ENCODE measurements around the gene MRGPRG. TPM values are rescaled to one million over a fixed set of nuclear protein-coding genes. Genes with fewer than 3 reads are reported as not detected.
"Not testable (repeated sequence)": the region's sequence is repeated elsewhere in the genome, so short reads cannot be mapped to it uniquely, and the experiment has no call there.

The MRGPRG gene, protein sequence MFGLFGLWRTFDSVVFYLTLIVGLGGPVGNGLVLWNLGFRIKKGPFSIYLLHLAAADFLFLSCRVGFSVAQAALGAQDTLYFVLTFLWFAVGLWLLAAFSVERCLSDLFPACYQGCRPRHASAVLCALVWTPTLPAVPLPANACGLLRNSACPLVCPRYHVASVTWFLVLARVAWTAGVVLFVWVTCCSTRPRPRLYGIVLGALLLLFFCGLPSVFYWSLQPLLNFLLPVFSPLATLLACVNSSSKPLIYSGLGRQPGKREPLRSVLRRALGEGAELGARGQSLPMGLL
- total RNA-seq: not detected

DNA sequence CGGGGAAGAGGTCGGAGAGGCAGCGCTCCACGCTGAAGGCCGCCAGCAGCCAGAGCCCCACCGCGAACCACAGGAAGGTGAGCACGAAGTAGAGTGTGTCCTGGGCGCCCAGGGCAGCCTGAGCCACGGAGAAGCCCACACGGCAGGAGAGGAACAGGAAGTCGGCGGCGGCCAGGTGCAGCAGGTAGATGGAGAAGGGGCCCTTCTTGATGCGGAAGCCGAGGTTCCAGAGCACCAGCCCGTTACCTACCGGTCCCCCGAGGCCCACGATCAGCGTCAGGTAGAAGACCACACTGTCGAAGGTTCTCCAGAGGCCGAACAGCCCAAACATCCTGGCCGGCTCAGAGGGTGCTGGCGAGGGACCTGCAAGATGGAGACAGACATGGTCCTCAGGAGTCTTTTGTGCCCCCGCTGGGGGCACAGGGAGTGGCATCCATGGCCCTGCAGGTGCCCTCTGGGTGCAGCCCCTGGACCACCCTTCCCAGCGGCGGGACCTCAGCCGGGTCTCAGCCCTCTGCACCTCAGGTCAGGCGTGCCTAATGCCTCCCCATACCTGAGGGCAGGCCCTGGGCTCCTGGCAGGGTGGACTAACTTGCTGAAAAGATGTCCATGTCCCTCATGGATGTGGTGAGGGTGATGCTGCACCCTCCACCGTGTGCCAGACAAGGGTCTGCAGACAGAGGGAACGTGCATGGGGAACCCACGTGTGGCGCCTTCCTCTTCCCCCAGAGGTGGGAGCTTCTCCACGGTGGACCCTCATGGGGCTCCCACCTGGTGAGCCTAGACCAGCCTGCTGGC lies at the start of gene MRGPRG:
Gene MRGPRG (minus strand): TSS at position 331 of the 798 bp plus-strand sequence. CDS start 0 bp downstream, at position 331.
- Histone ChIP-seq H3K27me3 (no peaks in the 10 kb centered on the region), H3K9me3 (no peaks in the 10 kb centered on the region), H3K36me3 (no peaks in the 10 kb centered on the region), H3K4me1 (no peaks in the 10 kb centered on the region), H3K27ac (no peak within 1 kb of the TSS), H3K4me3 (no peak within 1 kb of the TSS)
- TF ChIP-seq, protein P1, sequence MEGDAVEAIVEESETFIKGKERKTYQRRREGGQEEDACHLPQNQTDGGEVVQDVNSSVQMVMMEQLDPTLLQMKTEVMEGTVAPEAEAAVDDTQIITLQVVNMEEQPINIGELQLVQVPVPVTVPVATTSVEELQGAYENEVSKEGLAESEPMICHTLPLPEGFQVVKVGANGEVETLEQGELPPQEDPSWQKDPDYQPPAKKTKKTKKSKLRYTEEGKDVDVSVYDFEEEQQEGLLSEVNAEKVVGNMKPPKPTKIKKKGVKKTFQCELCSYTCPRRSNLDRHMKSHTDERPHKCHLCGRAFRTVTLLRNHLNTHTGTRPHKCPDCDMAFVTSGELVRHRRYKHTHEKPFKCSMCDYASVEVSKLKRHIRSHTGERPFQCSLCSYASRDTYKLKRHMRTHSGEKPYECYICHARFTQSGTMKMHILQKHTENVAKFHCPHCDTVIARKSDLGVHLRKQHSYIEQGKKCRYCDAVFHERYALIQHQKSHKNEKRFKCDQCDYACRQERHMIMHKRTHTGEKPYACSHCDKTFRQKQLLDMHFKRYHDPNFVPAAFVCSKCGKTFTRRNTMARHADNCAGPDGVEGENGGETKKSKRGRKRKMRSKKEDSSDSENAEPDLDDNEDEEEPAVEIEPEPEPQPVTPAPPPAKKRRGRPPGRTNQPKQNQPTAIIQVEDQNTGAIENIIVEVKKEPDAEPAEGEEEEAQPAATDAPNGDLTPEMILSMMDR (IDR thresholded peaks at IDR 0.05): no peak
- no peak for DNase-seq (ENCODE audit: low spot score)

DNA sequence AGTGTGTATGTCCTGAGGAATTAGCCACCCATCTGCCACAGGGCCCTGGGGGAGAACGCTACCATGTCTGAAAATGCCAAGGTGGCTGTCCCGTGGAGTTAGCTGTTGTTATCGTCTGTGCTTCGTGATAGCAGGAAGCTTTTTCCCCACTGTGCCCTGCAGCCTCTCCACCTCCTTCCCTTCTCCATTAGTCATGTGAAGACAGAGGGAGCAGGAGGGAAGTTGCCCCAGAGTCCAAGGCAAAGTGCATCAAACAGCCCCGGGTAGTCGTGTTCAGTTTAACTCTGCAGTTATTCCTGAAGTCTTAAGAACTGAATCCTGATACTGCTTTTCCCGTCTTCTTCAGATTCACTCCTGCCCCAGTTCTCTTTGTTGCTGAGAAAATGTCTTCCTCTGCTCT lies 43.9 kb upstream of the MRGPRG start:
- H3K4me3 ChIP-seq; H3K36me3 ChIP-seq; H3K27ac ChIP-seq; H3K27me3 ChIP-seq; H3K4me1 ChIP-seq; DNase-seq (ENCODE audit: low spot score); H3K9me3 ChIP-seq: not testable (repeated sequence)

DNA sequence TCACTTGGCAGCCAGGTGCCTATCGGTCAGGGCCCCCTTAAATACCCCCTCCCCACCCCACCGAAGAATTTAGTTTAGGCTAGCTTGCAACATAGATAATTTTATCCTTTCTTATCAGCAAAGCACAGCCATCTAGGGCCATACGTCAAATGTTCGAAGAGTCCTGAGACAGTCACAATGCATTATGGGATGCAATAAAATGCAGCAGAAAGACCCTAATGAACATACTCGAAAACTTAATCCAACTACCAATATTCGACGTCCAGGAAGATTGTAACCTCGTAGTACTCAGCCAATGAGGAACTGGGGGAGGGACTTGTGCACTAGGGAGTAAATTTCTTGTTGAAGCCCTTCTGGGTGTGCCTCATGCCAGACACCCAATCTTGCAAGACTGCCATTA lies 43.2 kb upstream of the MRGPRG start:
- not testable (repeated sequence) for H3K9me3 ChIP-seq; H3K27me3 ChIP-seq; H3K36me3 ChIP-seq; DNase-seq (ENCODE audit: low spot score); H3K27ac ChIP-seq; H3K4me1 ChIP-seq; H3K4me3 ChIP-seq

DNA sequence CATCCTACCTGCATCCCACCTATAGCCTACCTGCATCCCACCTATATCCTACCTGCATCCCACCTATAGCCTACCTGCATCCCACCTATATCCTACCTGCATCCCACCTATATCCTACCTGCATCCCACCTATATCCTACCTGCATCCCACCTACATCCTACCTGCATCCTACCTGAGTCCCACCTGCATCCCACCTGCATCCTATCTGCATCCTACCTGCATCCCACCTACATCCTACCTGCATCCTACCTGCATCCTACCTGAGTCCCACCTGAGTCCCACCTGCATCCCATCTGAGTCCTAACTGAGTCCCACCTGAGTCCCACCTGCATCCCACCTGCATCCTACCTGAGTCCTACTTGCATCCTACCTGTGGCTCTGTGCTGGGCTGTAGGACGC lies 38.9 kb upstream of the MRGPRG start:
- H3K36me3 ChIP-seq; H3K9me3 ChIP-seq; H3K4me1 ChIP-seq; H3K27me3 ChIP-seq; H3K27ac ChIP-seq; DNase-seq (ENCODE audit: low spot score); H3K4me3 ChIP-seq: not testable (repeated sequence)

DNA sequence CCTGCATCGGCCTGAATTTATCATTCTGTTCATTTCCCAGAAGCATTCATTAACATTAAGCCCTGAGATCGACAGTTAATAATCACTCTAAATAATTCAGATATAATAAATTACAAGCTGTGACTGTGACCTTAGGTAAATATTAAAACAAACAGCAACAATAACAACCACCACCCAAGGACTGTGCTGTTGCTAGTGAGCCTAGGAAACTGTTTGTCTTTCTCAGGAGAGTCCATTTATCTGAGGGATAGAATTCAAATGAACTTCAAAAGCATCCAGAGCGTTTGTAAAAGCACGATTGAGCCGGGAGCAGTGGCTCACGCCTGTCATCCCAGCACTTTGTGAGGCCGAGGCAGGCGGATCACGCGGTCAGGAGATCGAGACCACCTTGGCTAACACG lies 36.6 kb upstream of the MRGPRG start:
- H3K27me3 ChIP-seq; H3K4me1 ChIP-seq; H3K9me3 ChIP-seq; H3K27ac ChIP-seq; H3K4me3 ChIP-seq; DNase-seq (ENCODE audit: low spot score); H3K36me3 ChIP-seq: not testable (repeated sequence)

DNA sequence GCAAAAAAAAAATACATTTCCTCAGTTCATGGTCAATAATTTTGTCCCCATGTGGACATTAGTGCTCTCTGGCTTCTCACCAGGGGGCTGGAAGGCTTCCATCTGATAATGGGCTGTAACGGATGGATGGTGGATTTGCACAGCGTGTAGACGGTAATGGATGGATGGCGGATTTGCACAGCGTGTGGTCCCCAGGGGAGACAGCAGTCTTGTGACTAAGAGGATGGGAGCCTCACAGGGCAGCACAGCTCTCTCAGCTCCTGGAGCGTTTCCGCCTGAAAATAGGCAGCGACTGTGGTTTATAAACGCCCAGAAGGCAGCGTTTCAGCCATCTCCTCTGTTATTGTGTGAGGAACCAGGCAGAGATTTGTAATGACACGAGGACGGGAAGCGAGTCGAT lies 36.2 kb upstream of the MRGPRG start:
- not testable (repeated sequence) for H3K4me3 ChIP-seq; H3K27ac ChIP-seq; H3K36me3 ChIP-seq; H3K4me1 ChIP-seq; H3K9me3 ChIP-seq; H3K27me3 ChIP-seq; DNase-seq (ENCODE audit: low spot score)

DNA sequence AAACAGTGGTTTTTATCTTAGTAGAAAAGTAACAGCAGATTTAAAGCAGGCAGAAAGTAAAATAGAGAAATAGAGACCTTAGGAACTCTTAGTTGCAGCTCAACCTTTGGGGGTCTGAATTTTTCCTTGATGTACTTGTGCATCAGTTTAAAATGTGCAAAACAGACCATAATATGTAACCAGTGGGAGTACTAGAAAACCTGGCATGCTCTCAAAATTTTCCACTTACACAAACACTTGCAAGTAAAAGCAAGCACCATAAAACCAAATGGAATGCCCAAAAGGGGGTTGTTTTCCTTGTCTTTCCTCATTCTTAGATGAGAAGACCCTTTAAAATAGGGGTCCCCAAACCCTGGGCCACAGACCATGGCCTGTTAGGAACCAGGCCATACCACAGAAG lies 26.5 kb upstream of the MRGPRG start:
- no peaks in the 10 kb centered on the region for H3K4me1 ChIP-seq
- TF ChIP-seq, protein P1 (IDR thresholded peaks at IDR 0.05): no peak
- no peaks in the 10 kb centered on the region for H3K27me3 ChIP-seq
- no peak overlapping the region for H3K4me3 ChIP-seq
- DNase-seq (ENCODE audit: low spot score): no peak
- H3K36me3 ChIP-seq: no peaks in the 10 kb centered on the region
- no peaks in the 10 kb centered on the region for H3K9me3 ChIP-seq
- H3K27ac ChIP-seq: no peak overlapping the region

DNA sequence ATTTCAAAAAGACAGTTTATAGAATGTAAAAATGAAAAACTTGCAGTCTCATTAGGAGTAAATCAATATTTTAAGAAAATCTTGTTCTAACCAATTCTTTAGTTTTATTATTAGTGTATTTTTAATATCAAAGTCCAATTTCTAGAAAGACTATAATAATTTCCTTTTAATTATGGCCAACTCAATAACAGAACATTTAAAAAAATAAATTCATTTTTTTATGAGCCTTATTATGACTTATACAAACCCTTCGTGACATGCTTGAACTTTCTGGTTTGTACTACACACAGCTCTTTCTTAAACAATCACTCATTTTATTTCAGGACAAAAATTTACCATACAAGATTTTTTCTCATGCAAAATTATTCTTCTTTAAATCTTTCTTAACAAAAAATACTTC lies 25.3 kb upstream of the MRGPRG start:
- H3K4me3 ChIP-seq: no peak overlapping the region
- TF ChIP-seq, protein P1 (IDR thresholded peaks at IDR 0.05): no peak

More for the DNA sequence above, 25.3 kb upstream of the MRGPRG start:
- Histone ChIP-seq H3K4me1 (no peaks in the 10 kb centered on the region), H3K27me3 (no peaks in the 10 kb centered on the region), H3K36me3 (no peaks in the 10 kb centered on the region), H3K27ac (no peak overlapping the region), H3K9me3 (no peaks in the 10 kb centered on the region)
- no peak for DNase-seq (ENCODE audit: low spot score)

Data from right atrium auricular region (tissue), 2 donors.